ENCODE results near the gene DYRK3. TPM values are rescaled to one million over a fixed set of nuclear protein-coding genes. Genes with fewer than 3 reads are reported as not detected.

The DYRK3 gene
- total RNA-seq, 1 experiment from 2014 or later, result 7.1 TPM

DNA sequence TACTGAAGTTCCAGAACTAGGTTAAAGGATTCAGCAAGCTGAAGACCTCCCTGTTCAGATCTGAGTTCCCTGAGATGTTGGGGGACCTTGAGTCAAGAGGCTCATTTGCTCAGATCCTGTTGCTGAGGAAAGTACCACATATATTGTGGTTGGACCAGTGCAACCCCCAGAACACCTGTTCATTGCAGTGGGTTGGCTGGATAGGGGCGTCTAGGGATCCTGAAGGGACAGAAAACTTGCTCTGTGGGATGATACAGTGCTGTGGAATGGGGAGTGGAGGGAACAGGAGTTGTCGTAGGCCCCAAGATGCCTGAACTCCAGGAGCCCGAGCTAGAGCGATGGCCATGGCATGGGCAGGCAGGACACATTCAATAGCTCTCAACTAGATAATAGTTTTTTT is 24.8 kb downstream of the DYRK3 start:
- intact Hi-C loops (cut with micrococcal nuclease), result no loop called here

More for the DNA sequence above, 24.8 kb downstream of the DYRK3 start:
- H2AFZ ChIP-seq (ENCODE audit: low read depth, low read length, poor library complexity, severe bottlenecking), result no peak overlapping the region
- no peaks in the 10 kb centered on the region for H4K20me1 ChIP-seq (ENCODE audit: insufficient read depth)
- CTCF ChIA-PET, result interaction anchor here (3.6 kb wide), 1 partner anchor 30 kb away, joined by 17 read pairs; no protein-coding TSS in a partner anchor
- no peak overlapping the region for H3K27ac ChIP-seq (ENCODE audit: low read depth, low read length)
- no peak for DNase-seq (ENCODE audit: low read depth, low spot score)
- no peaks in the 10 kb centered on the region for H3K36me3 ChIP-seq (ENCODE audit: control insufficient read depth in 1 of 2, insufficient read depth in 2 of 2, low read length in 2 of 2)
- ATAC-seq, result no peak
- TF ChIP-seq RAD21 (IDR thresholded peaks at IDR 0.05; ENCODE audit: low read depth) (no peak), CBX3 (IDR thresholded peaks at IDR 0.05; ENCODE audit: low read depth) (no peak), SP1 (IDR thresholded peaks at IDR 0.05; ENCODE audit: low read depth) (no peak), EZH2 (IDR thresholded peaks at IDR 0.05) (no peak), JUND (IDR thresholded peaks at IDR 0.05) (no peak), SIN3A (IDR thresholded peaks at IDR 0.05; ENCODE audit: low read depth) (no peak), SRF (IDR thresholded peaks at IDR 0.05; ENCODE audit: low read depth) (no peak)
- TF ChIP-seq, protein P1, sequence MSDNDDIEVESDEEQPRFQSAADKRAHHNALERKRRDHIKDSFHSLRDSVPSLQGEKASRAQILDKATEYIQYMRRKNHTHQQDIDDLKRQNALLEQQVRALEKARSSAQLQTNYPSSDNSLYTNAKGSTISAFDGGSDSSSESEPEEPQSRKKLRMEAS (IDR thresholded peaks at IDR 0.05), result no peak
- TF ChIP-seq, protein P2, sequence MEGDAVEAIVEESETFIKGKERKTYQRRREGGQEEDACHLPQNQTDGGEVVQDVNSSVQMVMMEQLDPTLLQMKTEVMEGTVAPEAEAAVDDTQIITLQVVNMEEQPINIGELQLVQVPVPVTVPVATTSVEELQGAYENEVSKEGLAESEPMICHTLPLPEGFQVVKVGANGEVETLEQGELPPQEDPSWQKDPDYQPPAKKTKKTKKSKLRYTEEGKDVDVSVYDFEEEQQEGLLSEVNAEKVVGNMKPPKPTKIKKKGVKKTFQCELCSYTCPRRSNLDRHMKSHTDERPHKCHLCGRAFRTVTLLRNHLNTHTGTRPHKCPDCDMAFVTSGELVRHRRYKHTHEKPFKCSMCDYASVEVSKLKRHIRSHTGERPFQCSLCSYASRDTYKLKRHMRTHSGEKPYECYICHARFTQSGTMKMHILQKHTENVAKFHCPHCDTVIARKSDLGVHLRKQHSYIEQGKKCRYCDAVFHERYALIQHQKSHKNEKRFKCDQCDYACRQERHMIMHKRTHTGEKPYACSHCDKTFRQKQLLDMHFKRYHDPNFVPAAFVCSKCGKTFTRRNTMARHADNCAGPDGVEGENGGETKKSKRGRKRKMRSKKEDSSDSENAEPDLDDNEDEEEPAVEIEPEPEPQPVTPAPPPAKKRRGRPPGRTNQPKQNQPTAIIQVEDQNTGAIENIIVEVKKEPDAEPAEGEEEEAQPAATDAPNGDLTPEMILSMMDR (IDR thresholded peaks at IDR 0.05 in 2 of 3, conservative IDR thresholded peaks at IDR 0.05 in 1 of 3; ENCODE audit: borderline replicate concordance in 1 of 3, insufficient read depth in 1 of 3, low read depth in 2 of 3, low read length in 2 of 3), result no peak
- BruUV-seq (replicated peaks), result no TSS peak
- POLR2A ChIA-PET, result no interaction called here
- H3K9me3 ChIP-seq (ENCODE audit: control insufficient read depth in 1 of 2, insufficient read depth in 1 of 2, low read depth in 1 of 2, low read length in 2 of 2), result no peaks in the 10 kb centered on the region
- no peaks in the 10 kb centered on the region for H3K9me2 ChIP-seq (ENCODE audit: insufficient read depth)
- no peak overlapping the region for H3K4me3 ChIP-seq (replicated peaks in 1 of 2; ENCODE audit: low read depth in 1 of 2, low read length in 2 of 2)
- RAD21 ChIA-PET (ENCODE audit: low non-redundant PET in 1 of 2, low total read pairs in 2 of 2, uncharacterized antibody in 2 of 2, unreplicated experiment in 2 of 2), result interaction anchor here in 1 of 2 experiments (0.6 kb wide), 1 partner anchor 29 kb away, joined by 5 read pairs; no protein-coding TSS in a partner anchor
- H3K27me3 ChIP-seq (ENCODE audit: insufficient read depth, low read length), result peaks cover 18% of the 10 kb centered on the region; the same call in 1 of the 2 replicates
- no peaks in the 10 kb centered on the region; a peak in 1 of 4 replicates for H3K4me1 ChIP-seq (ENCODE audit: control insufficient read depth in 1 of 2, insufficient read depth in 2 of 2, low read length in 2 of 2)
- H3K9ac ChIP-seq (ENCODE audit: low read length), result no peak overlapping the region
- H3K79me2 ChIP-seq (ENCODE audit: insufficient read depth, low read length), result no peaks in the 10 kb centered on the region
- H3K4me2 ChIP-seq (ENCODE audit: low read length), result no peak overlapping the region

Data from HCT116 (cell line).